Uterus (tissue), 4 donors: ENCODE results near the gene NPHP1. TPM values are rescaled to one million over a fixed set of nuclear protein-coding genes. Genes with fewer than 3 reads are reported as not detected.
"Not testable (repeated sequence)": the region's sequence is repeated elsewhere in the genome, so short reads cannot be mapped to it uniquely, and the experiment has no call there.

Experiments
- DNase-seq, 2 donors: peaks; one replicate each; pipeline ENCODE4 v3.0.0-alpha.2; 2019 to 2020
- H3K27ac ChIP-seq, 2 donors: fragments of 200-600 bp; sonication (generic); 1 replicate in 1 of 2; 2 replicates in 1 of 2; pipeline ENCODE4 v1.5.1; 2016 to 2018
- H3K27me3 ChIP-seq, 2 donors: fragments of 200-600 bp; sonication (generic); one replicate each; pipeline ENCODE4 v1.5.1; 2018 to 2019; ENCODE audit warnings: control low read depth in 1 of 2
- H3K36me3 ChIP-seq, 2 donors: fragments of 200-600 bp; sonication (generic); one replicate each; pipeline ENCODE4 v1.5.1; 2019; ENCODE audit warnings: control low read depth in 1 of 2
- H3K4me1 ChIP-seq, 2 donors: fragments of 200-600 bp; sonication (generic); one replicate each; pipeline ENCODE4 v1.5.1; 2018 to 2019; ENCODE audit warnings: control low read depth in 1 of 2
- H3K4me3 ChIP-seq, 2 donors: fragments of 200-600 bp; sonication (generic); 1 replicate in 1 of 2; 2 replicates in 1 of 2; pipeline ENCODE4 v1.5.1; 2018 to 2019; ENCODE audit warnings: mild to moderate bottlenecking in 1 of 2
- H3K9me3 ChIP-seq, 2 donors: fragments of 200-600 bp; sonication (generic); one replicate each; pipeline ENCODE4 v1.5.1; 2019; ENCODE audit warnings: control low read depth in 1 of 2
- POLR2A ChIP-seq, 2 donors: fragments of 450-650 bp; IDR thresholded peaks; one replicate each; pipeline ENCODE4 v1.6.1; 2016; ENCODE audit warnings: antibody characterized with exemption in 2 of 2, mild to moderate bottlenecking in 1 of 2, moderate library complexity in 1 of 2
- intact Hi-C: fragments of 100-400 bp; cut with DNase I; formaldehyde crosslinking; loops from one replicate; pipeline ENCODE4 v1.15.1; 2023; ENCODE audit warnings: low total_unique reads
- total RNA-seq, 4 donors: library from RNA; depleted of rRNA in 3 of 4; stranded (reverse); fragments of >200 nt in 3 of 4; gene quantifications; one replicate each; pipeline versions ENCODE4 v1.1.0 to v1.2.4, GENCODE V29; 2014 to 2023
- TF ChIP-seq, protein P1 (sequence below), 4 experiments: fragments of 200-600 bp in 2 of 4; fragments of 450-650 bp in 2 of 4; sonication (generic) in 2 of 4; IDR thresholded peaks; one replicate each; pipeline ENCODE4 v1.5.1; 2016 to 2019; ENCODE audit warnings: antibody characterized with exemption in 4 of 4, mild to moderate bottlenecking in 2 of 4, moderate library complexity in 1 of 4
- donor health status: DM: yes; HTN: yes; CAD: no.

The NPHP1 gene
- total RNA-seq, 4 donors from 2014 or later = 9.4 to 35.6 (median 17.2) TPM

DNA sequence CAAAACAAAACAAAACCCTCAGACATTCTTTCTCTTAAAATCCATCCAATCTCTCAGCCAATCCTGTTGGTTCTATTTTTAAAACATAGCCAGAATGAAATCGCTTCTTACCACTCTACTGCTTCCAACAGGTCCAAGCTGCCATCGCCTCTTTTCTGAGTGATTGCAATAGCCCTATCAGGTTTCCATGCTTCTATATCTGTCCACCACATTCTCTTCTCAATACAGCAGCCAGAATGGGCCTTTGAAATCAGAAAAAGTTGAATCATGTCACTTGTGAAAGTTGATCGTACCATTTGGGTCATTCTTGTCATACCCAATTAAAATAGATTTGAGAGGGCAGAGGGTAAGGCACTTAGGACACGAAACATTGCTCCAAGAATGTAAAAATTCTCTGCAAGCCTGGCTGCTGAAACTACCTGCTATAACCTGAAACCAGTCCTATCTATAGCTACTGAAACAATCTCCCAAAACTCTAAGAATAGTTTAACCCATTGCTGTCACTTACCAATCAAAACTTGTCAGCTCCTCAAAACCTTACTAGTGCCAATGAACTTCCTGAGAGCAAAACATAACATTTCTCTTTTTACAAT lies 10.8 kb upstream of the NPHP1 start:
- no peaks in the 10 kb centered on the region for H3K36me3 ChIP-seq
- no peak for DNase-seq
- H3K9me3 ChIP-seq = no peaks in the 10 kb centered on the region
- H3K27ac ChIP-seq = no peak overlapping the region
- H3K4me3 ChIP-seq = no peak overlapping the region
- no peaks in the 10 kb centered on the region for H3K4me1 ChIP-seq
- TF ChIP-seq, protein P1, sequence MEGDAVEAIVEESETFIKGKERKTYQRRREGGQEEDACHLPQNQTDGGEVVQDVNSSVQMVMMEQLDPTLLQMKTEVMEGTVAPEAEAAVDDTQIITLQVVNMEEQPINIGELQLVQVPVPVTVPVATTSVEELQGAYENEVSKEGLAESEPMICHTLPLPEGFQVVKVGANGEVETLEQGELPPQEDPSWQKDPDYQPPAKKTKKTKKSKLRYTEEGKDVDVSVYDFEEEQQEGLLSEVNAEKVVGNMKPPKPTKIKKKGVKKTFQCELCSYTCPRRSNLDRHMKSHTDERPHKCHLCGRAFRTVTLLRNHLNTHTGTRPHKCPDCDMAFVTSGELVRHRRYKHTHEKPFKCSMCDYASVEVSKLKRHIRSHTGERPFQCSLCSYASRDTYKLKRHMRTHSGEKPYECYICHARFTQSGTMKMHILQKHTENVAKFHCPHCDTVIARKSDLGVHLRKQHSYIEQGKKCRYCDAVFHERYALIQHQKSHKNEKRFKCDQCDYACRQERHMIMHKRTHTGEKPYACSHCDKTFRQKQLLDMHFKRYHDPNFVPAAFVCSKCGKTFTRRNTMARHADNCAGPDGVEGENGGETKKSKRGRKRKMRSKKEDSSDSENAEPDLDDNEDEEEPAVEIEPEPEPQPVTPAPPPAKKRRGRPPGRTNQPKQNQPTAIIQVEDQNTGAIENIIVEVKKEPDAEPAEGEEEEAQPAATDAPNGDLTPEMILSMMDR (IDR thresholded peaks at IDR 0.05) = no peak
- TF ChIP-seq POLR2A (IDR thresholded peaks at IDR 0.05) = no peak
- H3K27me3 ChIP-seq = no peaks in the 10 kb centered on the region
- intact Hi-C loops = no loop called here

DNA sequence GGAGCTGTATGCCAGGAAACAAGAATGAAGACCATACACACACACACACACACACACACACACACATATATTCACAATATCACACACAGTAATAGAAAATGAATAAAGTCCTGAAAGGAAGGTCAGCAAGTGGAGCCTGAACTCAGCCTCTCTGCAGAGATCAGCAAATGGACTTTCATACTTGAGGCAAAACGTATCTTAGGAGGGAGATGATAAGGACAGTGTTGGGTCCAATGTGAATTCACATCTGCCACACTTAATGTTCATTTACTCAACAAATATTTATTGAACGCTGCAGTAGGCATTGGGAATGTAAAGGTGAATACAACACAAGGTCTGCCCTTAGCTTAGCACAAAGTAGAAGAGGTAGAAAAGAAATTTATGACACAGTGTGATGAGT lies 10.3 kb upstream of the NPHP1 start:
- intact Hi-C loops = no loop called here
- Histone ChIP-seq H3K4me1 (no peaks in the 10 kb centered on the region), H3K27me3 (no peaks in the 10 kb centered on the region), H3K36me3 (no peaks in the 10 kb centered on the region), H3K4me3 (no peak overlapping the region), H3K27ac (no peak overlapping the region), H3K9me3 (no peaks in the 10 kb centered on the region)
- no peak for DNase-seq
- TF ChIP-seq POLR2A (IDR thresholded peaks at IDR 0.05) = no peak
- TF ChIP-seq, protein P1 (IDR thresholded peaks at IDR 0.05) = no peak

DNA sequence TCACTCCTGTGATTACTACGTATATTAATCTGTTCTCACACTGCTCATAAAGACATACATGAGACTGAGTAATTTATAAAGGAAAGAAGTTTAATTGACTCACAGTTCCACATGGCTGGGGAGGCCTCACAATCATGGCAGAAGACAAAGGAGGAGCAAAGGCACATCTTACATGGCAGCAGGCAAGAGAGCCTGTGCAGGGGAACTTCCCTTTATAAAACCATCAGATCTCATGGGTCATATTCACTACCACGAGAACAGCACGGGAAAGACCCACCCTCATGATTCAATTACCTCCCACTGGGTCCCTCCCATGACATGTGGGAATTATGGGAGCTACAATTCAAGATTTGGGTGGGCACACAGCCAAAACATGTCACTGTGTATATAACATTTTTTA lies 8.7 kb upstream of the NPHP1 start:
- H3K36me3 ChIP-seq, H3K9me3 ChIP-seq, H3K4me1 ChIP-seq, H3K27me3 ChIP-seq, H3K4me3 ChIP-seq, intact Hi-C loops, H3K27ac ChIP-seq, DNase-seq: not testable (repeated sequence)

DNA sequence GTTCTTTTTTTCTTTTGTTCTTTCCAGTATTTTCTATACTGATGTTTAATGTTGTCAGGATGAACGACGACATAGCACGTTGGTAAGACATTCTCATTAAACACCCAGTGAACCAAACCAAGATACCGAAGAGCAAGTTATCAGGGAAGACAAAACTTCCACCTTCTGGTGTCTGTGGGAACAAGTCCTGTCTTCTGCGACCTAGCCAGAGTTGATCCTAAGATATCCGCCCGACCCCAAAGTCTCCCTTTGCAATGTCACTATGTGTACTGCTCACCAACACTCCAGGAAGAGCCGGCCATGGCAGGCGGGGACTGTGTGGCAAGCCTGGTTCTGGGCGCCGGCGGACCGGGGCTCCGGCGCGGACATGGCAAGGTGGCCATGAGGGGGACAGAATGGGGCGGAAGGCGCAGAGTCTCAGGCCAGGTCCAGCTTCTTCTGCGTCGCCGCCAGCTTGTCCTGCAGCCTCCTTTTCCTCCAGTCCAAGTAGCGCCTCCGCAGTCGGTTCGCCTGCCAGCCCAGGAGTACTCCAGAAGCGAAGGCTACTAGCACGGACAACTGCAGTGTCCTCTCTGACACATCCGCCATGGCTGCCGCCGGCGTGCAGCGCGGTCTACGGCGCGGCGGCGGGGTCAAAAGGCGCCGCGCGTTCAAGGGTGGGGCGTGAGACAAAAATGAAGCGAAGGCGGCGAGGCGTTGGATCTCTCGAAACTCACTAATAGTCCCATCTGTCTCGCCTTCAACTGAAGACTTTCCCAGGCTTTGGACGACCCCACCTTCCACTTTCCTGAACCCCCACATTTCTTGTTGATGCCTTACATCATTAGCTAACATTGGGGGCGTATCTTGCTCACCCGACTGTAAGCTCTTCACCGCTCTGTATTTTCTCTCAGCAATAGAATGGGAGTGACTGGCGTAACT lies 7.4 kb upstream of the NPHP1 start, which contains the start of gene MTLN:
Gene MTLN, minus strand, starts transcription at position 610 of the 921 bp plus-strand sequence. Its CDS starts 22 bp downstream, at position 588.
- TF ChIP-seq, protein P1 (IDR thresholded peaks at IDR 0.05) = peak in 1 of 4 experiments; percentile 17
- peak; percentile 7 to 57 for TF ChIP-seq POLR2A (IDR thresholded peaks at IDR 0.05)
- Histone ChIP-seq H3K4me3 (peak within 1 kb of the TSS; percentile 48 to 61), H3K27me3 (no peaks in the 10 kb centered on the region), H3K4me1 (no peaks in the 10 kb centered on the region), H3K27ac (peak within 1 kb of the TSS; percentile 81), H3K9me3 (no peaks in the 10 kb centered on the region), H3K36me3 (no peaks in the 10 kb centered on the region)
- peak; percentile 37 to 66 for DNase-seq
- intact Hi-C loops = no loop called here

DNA sequence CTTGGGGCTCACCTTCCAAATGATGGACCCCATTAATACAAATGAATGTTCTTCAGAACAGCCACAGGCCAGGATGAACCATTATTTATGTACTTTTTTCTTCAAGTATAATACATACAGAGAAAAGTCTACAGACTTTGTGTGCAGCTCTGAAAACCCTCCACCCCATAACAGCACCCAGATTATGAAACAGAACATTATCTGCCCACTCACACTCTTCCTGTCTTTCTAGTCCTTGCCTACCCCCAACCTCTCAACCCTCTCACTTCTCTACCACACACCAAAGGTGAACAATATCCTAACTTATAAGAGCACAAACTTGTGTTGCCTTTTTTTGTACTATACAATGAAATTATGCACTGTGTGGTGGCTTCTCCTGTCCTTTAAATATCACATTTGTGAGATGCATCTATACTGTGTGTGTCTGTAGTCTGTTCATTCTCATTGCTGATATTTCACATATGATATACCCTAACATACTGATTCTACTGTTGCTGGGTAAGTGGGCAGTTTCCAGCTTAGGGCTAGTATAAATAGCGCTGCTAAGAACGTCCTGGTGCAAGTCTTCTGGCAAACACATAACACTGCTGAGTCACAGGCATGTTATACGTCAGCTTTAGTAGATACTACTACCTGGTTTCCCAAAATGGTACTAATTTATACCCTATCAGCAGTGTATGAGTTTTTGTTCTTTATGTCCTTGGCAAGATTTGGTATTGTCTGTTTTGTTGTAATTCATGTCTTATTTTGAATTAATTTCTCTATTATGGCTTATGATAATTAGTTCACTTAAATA lies 1.0 kb upstream of the NPHP1 start:
- DNase-seq = no peak
- Histone ChIP-seq H3K4me1 (no peaks in the 10 kb centered on the region), H3K27ac (no peak overlapping the region), H3K4me3 (no peak overlapping the region), H3K36me3 (no peaks in the 10 kb centered on the region), H3K27me3 (no peaks in the 10 kb centered on the region), H3K9me3 (no peaks in the 10 kb centered on the region)
- intact Hi-C loops = no loop called here
- TF ChIP-seq, protein P1 (IDR thresholded peaks at IDR 0.05) = no peak
- no peak for TF ChIP-seq POLR2A (IDR thresholded peaks at IDR 0.05)
